ENCODE data around the gene PRSS57. TPM values are rescaled to one million over a fixed set of nuclear protein-coding genes. Genes with fewer than 3 reads are reported as not detected.

Gene PRSS57
- total and polyA plus RNA-seq, 2 of the 13 experiments (the other 11 are each of a cell fraction or from before 2014, with no cell fraction given): 0.12 TPM; not detected in 1

DNA sequence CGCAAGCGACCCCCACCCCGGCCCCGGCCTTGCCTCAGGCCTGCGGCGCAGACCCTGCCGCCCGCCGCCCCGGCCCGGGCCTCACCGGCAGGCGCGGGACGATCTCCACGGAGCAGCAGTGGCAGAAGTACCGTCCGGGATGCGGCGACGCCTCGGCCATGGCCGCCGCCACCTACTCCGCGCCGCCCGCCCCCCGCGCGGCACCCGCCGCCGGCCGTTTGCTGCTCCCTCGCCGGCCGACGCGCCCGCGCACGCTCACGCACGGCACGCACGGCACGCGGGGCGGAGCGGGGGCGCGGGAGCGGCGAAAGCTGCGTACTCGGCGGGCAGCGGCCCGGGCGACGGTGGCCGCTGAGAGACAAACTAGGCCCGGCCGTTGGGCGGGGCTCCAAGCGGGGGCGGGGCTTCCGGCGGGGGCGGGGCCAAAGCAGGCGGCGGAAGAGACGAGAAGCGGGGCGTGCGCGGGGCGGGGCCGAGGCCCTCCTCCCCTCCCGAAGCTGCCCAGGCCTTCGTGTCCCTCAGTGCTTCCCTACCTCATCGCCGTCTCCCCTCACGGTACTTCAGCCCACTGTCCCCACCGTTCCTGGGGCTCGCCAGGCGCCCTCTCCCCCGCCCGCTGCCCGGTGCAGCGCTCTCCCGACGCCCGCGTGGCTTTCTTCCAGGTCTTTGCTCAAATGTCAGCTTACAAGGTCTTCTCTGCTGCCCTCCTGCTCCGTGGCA lies 32.1 kb downstream of the PRSS57 start, which contains the start of gene RNF126 (continued):
- TF ChIP-seq, protein P1, sequence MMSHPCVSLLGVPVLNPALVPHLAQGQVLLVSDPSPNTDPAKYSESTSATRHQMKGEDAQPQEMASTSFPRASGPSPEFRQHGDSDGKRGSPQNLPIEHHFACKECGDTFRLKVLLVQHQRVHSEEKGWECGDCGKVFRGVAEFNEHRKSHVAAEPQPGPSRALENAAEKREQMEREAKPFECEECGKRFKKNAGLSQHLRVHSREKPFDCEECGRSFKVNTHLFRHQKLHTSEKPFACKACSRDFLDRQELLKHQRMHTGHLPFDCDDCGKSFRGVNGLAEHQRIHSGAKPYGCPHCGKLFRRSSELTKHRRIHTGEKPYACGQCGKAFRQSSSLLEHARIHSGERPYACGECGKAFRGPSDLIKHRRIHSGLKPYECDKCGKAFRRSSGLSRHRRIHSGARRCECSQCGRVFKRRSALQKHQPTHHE (CRISPR knock-in tag; IDR thresholded peaks at IDR 0.05; ENCODE audit: borderline replicate concordance): no peak
- TF ChIP-seq, protein P2, sequence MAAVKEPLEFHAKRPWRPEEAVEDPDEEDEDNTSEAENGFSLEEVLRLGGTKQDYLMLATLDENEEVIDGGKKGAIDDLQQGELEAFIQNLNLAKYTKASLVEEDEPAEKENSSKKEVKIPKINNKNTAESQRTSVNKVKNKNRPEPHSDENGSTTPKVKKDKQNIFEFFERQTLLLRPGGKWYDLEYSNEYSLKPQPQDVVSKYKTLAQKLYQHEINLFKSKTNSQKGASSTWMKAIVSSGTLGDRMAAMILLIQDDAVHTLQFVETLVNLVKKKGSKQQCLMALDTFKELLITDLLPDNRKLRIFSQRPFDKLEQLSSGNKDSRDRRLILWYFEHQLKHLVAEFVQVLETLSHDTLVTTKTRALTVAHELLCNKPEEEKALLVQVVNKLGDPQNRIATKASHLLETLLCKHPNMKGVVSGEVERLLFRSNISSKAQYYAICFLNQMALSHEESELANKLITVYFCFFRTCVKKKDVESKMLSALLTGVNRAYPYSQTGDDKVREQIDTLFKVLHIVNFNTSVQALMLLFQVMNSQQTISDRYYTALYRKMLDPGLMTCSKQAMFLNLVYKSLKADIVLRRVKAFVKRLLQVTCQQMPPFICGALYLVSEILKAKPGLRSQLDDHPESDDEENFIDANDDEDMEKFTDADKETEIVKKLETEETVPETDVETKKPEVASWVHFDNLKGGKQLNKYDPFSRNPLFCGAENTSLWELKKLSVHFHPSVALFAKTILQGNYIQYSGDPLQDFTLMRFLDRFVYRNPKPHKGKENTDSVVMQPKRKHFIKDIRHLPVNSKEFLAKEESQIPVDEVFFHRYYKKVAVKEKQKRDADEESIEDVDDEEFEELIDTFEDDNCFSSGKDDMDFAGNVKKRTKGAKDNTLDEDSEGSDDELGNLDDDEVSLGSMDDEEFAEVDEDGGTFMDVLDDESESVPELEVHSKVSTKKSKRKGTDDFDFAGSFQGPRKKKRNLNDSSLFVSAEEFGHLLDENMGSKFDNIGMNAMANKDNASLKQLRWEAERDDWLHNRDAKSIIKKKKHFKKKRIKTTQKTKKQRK (IDR thresholded peaks at IDR 0.05; ENCODE audit: low read length): no peak
- TF ChIP-seq ZNF34 (CRISPR knock-in tag; IDR thresholded peaks at IDR 0.05; ENCODE audit: borderline replicate concordance) (no peak), GFI1 (CRISPR knock-in tag; IDR thresholded peaks at IDR 0.05; ENCODE audit: borderline replicate concordance) (no peak), SYNCRIP (IDR thresholded peaks at IDR 0.05; ENCODE audit: insufficient read depth, low read depth, low read length) (no peak), SALL2 (CRISPR knock-in tag; IDR thresholded peaks at IDR 0.05) (peak; percentile 47; the same call in 1 of the 2 replicates), ZNF143 (CRISPR knock-in tag; IDR thresholded peaks at IDR 0.05) (peak; percentile 38; the same call in 1 of the 2 replicates), ZNF296 (CRISPR knock-in tag; conservative IDR thresholded peaks at IDR 0.05) (no peak), ZNF891 (CRISPR knock-in tag; IDR thresholded peaks at IDR 0.05) (no peak), SIN3B (IDR thresholded peaks at IDR 0.05; ENCODE audit: low read length) (no peak), SRSF1 (optimal IDR thresholded peaks at IDR 0.05; ENCODE audit: low read depth, low read length) (no peak), SSRP1 (CRISPR knock-in tag; IDR thresholded peaks at IDR 0.05) (no peak), REXO4 (CRISPR knock-in tag; IDR thresholded peaks at IDR 0.05; ENCODE audit: borderline replicate concordance) (no peak), ZNF879 (CRISPR knock-in tag; IDR thresholded peaks at IDR 0.05) (no peak), ZFX (CRISPR knock-in tag; IDR thresholded peaks at IDR 0.05; ENCODE audit: low read depth) (peak; percentile 48; the same call in 1 of the 2 replicates), ZNF138 (CRISPR knock-in tag; IDR thresholded peaks at IDR 0.05; ENCODE audit: low read depth) (no peak; the same call in 1 of the 2 replicates), ZZZ3 (CRISPR knock-in tag; IDR thresholded peaks at IDR 0.05; ENCODE audit: borderline replicate concordance) (no peak), NPAS2 (CRISPR knock-in tag; IDR thresholded peaks at IDR 0.05; ENCODE audit: borderline replicate concordance) (no peak), TGIF2 (CRISPR knock-in tag; IDR thresholded peaks at IDR 0.05) (no peak), SP140L (CRISPR knock-in tag; IDR thresholded peaks at IDR 0.05; ENCODE audit: borderline replicate concordance) (no peak), ZFP36 (IDR thresholded peaks at IDR 0.05; ENCODE audit: borderline replicate concordance, low read depth, low read length, partially characterized antibody) (no peak), MED1 (CRISPR knock-in tag; IDR thresholded peaks at IDR 0.05) (peak; percentile 38), SP5 (CRISPR knock-in tag; IDR thresholded peaks at IDR 0.05; ENCODE audit: borderline replicate concordance, low read depth) (no peak), CBX2 (IDR thresholded peaks at IDR 0.05; ENCODE audit: low read depth, low read length) (no peak), CBX2 (CRISPR knock-in tag; IDR thresholded peaks at IDR 0.05; ENCODE audit: low read depth) (no peak)
- TF ChIP-seq, protein P3, sequence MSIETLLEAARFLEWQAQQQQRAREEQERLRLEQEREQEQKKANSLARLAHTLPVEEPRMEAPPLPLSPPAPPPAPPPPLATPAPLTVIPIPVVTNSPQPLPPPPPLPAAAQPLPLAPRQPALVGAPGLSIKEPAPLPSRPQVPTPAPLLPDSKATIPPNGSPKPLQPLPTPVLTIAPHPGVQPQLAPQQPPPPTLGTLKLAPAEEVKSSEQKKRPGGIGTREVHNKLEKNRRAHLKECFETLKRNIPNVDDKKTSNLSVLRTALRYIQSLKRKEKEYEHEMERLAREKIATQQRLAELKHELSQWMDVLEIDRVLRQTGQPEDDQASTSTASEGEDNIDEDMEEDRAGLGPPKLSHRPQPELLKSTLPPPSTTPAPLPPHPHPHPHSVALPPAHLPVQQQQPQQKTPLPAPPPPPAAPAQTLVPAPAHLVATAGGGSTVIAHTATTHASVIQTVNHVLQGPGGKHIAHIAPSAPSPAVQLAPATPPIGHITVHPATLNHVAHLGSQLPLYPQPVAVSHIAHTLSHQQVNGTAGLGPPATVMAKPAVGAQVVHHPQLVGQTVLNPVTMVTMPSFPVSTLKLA (IDR thresholded peaks at IDR 0.05): no peak

Data from HepG2 (cell line).